NOMO-1 treated with dmso at 0.1 percent for 144 hours (cell line): ENCODE measurements around the gene DENND4B.

Source experiments
- DNase-seq: peaks from one replicate; lab custom pipeline; 2025; ENCODE audit not compliant: unreplicated experiment; lab: John Stamatoyannopoulos, UW

DENND4B gene

DNA sequence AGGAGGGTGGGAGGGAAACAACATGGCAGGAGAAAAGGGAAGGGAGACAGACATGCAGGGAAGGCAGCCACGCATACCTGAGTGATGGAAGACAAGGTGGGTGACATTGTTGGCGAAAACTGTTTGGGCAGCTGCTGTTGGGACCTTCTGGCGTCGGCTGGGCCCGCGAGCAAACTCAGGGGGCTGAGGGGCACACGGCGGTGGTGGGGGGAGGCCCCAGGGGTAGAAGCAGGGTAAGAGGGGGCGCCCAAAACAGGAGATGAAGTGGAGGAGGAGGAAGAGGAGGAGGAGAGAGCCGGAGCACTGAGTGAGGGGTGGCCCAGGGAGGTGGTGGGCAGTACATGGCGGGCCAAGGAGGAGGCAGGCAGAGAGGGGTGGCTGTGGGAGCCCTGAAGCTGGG, 4.7 kb upstream of the DENND4B start:
- DNase-seq = no peak

- DNase-seq = peak; percentile 96
Measured at GRCh38 chr1:153945795-153946621, 510 bp downstream of the DENND4B start.

- DNase-seq = peak; percentile 88
Measured at GRCh38 chr1:153945131-153945794, 1.3 kb downstream of the DENND4B start.

DNA sequence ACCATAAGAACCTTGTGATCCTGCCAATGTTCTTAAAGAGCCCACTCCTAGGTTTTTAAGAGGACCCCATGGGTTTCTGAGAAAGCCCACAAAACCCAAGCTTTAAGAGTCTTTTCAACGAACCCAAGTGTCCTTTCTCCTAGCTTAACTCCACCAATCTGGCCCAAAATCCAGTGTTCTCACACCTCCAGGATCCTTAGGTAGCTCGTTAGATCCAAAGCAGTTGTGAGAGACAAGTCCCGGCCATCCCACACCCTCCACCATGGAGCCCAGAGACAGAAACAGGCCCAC, 1.7 kb downstream of the DENND4B start:
- no peak for DNase-seq

DNA sequence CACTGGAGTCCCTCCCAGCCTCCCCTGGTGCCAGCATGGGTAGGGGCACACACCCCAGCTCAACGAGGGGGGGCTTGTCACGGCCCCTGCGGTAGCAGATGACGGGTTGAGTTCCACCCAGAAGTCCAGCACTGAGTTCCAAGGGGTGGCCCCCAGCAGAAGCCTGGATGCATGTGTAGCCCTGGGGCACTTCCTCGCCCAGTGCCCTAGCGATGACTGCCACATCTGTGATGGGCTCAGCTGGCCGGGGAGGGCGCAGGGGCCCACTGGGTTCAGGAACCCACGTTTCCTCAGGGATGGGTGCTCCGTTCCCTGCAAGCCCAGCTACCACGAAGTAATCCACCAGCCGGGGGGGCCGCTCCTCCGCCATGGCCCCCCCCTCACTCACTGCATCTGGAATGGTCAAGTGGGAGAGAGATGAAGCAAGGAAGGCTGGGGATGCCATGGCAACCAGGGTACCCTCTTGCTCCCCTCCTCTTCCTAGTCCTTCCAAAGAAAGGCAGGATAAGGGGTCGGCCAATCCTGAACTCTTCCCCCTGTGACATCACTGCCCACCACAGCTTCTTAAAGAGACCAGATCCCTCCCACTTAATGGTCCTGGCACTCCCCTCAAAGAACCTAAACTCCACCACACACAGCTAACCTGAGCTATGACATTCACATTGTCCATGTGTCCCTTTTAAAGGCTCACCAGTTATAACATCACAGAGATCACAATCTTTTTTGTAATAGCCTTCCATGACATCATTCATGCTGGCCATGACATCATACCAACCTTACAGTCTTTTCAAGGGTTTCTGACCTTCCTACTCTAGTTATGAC, 2.3 kb downstream of the DENND4B start:
- no peak for DNase-seq

DNA sequence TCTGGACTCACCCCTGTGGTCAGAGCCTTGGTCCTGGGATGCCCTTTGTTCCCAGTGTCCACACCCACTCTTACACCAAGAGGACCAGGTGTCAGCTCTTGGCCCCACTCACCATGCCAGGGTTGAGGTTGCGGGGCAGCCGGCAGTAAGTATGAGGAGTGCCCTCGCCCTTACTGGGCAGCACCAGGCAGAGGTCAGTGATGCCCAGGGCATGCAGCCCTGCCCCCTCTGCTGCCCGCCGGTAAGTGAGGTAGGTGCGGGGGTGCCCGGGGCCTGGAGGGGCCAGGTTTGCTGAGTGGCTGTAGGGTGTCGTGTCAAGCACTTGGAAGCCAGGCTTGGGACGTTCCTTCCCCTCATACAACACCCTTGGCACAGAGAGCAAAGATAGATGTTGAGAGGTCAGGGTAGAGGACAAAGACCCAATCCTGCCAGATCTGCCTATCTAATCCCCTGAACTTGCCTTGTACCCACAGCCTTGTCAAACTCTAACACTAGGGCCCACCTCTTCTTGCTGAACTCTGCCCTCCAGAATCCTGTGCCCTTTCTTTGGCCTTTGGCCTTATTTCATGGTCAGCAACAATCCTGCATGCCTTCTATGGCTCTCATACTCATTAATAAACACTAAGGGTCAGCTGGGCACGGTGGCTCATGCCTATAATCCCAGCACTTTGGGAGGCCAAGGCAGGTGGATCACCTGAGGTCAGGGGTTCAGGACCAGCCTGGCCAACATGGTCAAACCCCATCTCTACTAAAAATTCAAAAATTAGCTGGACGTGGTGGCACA, 3.6 kb downstream of the DENND4B start:
- DNase-seq = no peak

DNA sequence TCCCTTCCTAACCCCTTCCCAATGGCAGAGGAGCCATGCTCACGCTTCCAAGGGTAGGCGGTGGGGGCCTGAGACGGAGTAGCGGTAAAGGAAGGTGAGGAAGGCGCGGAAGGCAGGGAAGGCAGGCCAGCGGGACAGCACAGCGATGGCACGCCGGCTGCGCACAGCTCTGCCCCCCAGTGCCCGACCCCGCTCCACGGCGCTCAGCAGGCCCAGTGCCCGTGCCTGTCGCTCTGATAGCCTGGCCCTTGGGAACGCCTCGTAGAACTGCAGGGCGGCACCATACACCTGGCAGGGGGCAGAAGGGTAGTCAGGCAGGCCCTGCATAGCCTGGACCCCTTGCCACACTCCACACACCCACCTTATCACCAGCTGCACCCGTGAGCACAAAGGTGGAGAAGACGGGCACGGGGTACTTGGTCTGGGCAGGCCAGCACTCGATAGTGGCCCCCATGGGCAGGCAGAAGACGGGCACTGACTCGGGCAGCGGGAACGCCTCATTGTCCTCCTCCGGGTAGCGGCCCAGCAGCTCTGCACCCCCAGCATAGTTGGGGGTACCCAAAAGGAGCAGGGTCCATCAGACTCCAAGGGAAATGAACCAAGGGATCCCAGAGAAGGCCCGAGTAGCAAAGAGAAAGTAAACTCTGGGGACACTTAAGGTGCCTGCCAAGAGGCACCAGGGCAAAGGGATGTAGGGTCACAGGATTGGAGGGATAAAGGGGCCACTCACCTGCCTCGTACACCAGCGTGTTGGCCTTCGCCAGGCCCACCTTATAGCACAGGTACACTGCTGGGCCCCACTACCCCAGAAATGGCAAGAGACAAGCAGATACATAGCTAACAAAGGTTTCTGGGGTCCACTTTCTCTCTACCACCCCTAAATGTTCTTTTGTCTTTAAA, 4.4 kb downstream of the DENND4B start:
- DNase-seq = no peak

- no peak for DNase-seq
Measured at GRCh38 chr1:153940756-153941155, 5.8 kb downstream of the DENND4B start.

- DNase-seq = no peak
Measured at GRCh38 chr1:153939476-153939875, 7.0 kb downstream of the DENND4B start.

- no peak for DNase-seq
Measured at GRCh38 chr1:153938996-153939395, 7.5 kb downstream of the DENND4B start.

- no peak for DNase-seq
Measured at GRCh38 chr1:153937331-153937730, 9.2 kb downstream of the DENND4B start.

DNA sequence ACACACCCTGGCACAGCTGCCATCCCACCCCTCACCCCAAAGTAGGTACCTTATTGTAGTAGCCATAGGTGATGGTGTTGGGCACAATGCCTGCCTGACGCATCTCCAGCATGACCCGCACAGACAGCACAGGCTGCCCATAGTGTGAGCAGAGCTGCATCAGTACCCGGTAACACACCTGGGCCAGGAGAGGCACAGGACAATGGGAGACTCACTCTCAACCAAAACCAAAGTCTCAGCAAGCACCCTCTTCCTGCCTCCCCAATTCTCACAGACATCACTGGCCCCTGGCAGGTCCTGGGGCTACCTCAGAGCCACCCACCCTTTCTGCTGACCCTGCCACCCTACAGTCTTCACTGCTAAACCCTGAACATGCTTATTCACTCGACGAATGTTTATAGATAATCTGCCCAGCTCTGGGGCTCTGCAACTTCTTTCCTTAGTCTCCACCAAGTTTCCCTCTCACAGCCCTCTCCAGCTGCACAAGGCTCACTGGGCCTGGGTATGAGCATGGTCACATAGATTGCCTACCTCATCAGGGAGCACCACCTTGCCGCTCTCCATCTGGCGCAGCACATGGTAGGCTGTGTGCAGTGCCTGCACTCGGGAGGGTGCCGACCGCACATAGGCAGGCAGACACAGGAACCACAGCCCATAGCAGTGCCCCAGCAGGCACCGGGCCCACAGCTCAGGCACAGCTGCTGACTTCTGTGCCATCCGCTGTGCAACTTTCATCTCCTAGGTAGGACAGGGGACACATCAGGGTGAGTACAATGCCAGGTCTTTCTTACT, 10.3 kb downstream of the DENND4B start:
- DNase-seq = no peak

- DNase-seq = no peak
Measured at GRCh38 chr1:153934746-153935145, 11.8 kb downstream of the DENND4B start.

DNA sequence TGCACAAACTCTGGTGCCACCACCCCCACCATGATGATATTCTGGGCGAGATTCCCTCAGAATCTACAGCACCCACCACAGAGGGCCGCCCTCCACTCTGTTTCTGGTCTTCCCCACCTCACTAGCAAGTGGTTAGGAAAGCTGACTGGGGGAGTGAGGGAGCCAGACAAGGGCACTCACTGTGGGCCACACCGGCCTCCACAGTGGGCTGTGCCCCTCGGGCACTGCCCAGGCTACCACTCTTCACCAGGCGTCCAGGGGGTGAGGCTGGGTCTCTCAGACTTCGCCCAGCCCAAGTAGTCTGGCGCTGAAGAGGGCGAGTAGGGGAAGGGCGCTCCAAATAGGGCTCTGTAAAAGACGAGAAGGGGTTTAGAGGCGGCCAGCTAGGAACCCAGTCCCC, 12.6 kb downstream of the DENND4B start:
- DNase-seq = no peak

- no peak for DNase-seq
Measured at GRCh38 chr1:153933430-153933829, 13.1 kb downstream of the DENND4B start.

- DNase-seq = no peak
Measured at GRCh38 chr1:153932156-153933131, 14.1 kb downstream of the DENND4B start.

- DNase-seq = no peak
Measured at GRCh38 chr1:153929981-153930948, 16.3 kb downstream of the DENND4B start.
